Coronary artery (tissue), 2 donors: ENCODE measurements around the gene WASL.
"Not testable (repeated sequence)": the region's sequence is repeated elsewhere in the genome, so short reads cannot be mapped to it uniquely, and the experiment has no call there.

Source experiments
- DNase-seq: peaks from one replicate; pipeline ENCODE4 v3.0.0-alpha.2; 2017; ENCODE audit warnings: low spot score
- H3K27ac ChIP-seq, 2 donors: fragments of 200-600 bp; sonication (generic); one replicate each; pipeline ENCODE4 v1.5.1; 2016 to 2019
- H3K4me3 ChIP-seq: fragments of 200-600 bp; sonication (generic); 2 replicates; pipeline ENCODE4 v1.5.1; 2016; ENCODE audit warnings: mild to moderate bottlenecking, moderate library complexity
- TF ChIP-seq, protein P1 (sequence below): fragments of 200-600 bp; sonication (generic); IDR thresholded peaks from one replicate; pipeline ENCODE4 v1.5.1; 2019; ENCODE audit warnings: antibody characterized with exemption

Gene WASL

DNA sequence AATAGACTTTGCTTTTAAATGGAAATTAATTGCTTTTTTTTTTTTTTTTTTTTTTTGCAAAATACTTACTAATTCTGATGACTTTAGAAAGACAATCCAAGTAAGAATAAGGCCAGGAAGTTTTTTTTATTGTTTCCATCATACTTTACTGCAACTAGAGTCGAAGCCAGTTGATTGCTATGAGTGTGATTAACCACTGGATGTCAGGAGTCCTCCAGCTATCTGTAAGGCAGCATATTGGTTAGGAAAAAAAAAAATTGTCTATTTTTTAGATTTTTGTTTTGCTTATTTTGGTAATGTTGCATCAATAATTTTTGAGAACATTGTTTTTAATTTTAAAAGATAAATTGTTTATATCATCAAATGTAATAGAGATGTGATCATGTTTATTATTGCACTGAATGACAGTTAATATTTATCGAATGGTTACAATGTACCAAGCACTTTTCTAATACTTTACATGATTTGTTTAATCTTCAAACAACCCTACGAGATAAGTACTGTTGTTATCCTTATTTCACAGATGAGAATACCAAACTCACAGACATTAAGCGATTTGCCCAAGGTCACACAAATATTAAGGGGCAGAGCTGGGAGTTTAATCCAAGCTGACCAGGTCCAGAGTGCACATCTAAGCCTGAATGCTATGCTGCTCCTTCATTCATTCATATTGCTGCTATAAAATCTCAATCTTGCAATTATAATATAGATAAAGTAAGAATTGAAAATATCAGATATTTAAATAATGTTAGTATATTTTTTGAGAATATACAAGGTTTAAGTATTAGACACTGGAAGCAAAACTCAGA lies 113.0 kb downstream of the WASL start:
- Histone ChIP-seq H3K27ac (no peak overlapping the region), H3K4me3 (no peak overlapping the region)
- no peak for DNase-seq
- TF ChIP-seq, protein P1, sequence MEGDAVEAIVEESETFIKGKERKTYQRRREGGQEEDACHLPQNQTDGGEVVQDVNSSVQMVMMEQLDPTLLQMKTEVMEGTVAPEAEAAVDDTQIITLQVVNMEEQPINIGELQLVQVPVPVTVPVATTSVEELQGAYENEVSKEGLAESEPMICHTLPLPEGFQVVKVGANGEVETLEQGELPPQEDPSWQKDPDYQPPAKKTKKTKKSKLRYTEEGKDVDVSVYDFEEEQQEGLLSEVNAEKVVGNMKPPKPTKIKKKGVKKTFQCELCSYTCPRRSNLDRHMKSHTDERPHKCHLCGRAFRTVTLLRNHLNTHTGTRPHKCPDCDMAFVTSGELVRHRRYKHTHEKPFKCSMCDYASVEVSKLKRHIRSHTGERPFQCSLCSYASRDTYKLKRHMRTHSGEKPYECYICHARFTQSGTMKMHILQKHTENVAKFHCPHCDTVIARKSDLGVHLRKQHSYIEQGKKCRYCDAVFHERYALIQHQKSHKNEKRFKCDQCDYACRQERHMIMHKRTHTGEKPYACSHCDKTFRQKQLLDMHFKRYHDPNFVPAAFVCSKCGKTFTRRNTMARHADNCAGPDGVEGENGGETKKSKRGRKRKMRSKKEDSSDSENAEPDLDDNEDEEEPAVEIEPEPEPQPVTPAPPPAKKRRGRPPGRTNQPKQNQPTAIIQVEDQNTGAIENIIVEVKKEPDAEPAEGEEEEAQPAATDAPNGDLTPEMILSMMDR, result no peak

DNA sequence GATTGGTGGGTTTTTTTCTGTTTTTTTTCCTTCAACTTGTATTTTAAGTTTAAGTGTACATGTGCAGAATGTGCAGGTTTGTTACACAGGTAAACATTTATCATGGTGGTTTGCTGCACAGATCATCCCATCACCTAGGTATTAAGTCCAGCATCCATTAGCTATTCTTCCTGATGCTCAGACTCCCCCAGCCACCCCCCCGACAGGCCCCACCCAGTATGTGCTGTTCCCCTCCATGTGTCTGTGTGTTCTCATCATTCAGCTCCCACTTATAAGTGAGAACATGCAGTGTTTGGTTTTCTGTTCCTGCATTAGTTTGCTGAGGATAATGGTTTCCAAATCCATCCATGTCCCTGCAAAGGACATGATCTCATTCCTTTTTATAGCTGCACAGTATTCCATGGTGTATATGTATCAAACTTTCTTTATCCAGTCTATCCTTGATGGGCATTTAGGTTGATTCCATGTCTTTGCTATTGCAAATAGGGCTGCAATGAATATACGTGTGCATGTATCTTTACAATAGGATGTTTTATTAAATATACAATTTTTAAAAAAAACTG lies 114.7 kb downstream of the WASL start:
- H3K4me3 ChIP-seq, H3K27ac ChIP-seq, DNase-seq: not testable (repeated sequence)

DNA sequence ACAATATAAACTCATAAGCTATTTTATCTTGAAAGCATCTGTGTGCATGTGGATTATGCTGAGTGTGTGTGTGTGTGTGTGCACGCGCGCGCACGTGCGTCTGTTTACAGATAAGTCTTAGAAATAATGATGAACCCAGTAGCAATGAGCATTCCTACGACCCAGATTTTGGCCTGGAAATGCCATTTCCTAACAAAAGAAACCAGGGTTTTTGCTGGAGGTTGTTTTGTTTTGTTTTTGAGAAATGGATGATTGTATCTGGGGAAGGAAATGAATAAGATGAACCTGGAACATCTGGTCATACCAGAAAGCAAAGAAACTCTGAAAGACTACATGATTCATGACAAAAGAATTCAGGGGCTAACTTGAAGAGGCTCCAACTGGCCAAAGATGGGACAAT lies 115.2 kb downstream of the WASL start:
- TF ChIP-seq, protein P1, result no peak

DNA sequence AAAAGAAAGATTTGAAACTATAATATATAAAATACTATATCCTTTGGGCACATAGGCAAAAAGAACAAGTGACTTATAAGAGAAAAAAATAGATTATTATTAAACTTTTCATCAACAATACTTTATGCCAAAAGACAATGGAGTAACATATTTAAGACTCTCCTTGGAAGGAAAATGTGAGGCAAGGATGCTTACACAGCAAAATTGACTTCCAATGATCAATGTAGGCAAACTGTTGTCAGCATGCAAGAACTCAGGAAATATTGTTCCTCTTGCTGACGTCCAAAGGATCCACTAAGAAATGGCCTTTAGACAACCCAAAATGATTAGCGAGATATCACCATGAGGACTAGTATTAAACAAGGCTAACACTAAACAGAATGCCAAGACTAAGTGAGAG lies 116.0 kb downstream of the WASL start:
- DNase-seq, result no peak
- Histone ChIP-seq H3K27ac (no peak overlapping the region), H3K4me3 (no peak overlapping the region)
- TF ChIP-seq, protein P1, result no peak

More for the DNA sequence above, 115.2 kb downstream of the WASL start:
- DNase-seq, result no peak
- no peak overlapping the region for H3K4me3 ChIP-seq
- no peak overlapping the region for H3K27ac ChIP-seq
